Psoas muscle (tissue), 8 donors: ENCODE measurements around the gene TET2. TPM values are rescaled to one million over a fixed set of nuclear protein-coding genes. Genes with fewer than 3 reads are reported as not detected.
"Not testable (repeated sequence)": the region's sequence is repeated elsewhere in the genome, so short reads cannot be mapped to it uniquely, and the experiment has no call there.

Experiments used
- ATAC-seq, 4 donors: fragments of 200-7000 bp; cut with Tn5 transposase; one replicate each; pipeline ENCODE4 v1.9.1; 2020; ENCODE audit warnings: moderate library complexity in 3 of 4, mild to moderate bottlenecking in 2 of 4
- DNase-seq, 2 donors: peaks; one replicate each; pipeline ENCODE4 v3.0.0-alpha.2; 2020
- H3K27ac ChIP-seq: fragments of 200-600 bp; one replicate; pipeline ENCODE4 v1.8.0; 2022
- H3K27me3 ChIP-seq, 3 donors: fragments of 200-600 bp in 1 of 3; one replicate each; pipeline versions ENCODE4 v1.6.1 to v1.8.0; 2013 to 2022; ENCODE audit warnings: low read length in 2 of 3, mild to moderate bottlenecking in 2 of 3, moderate library complexity in 1 of 3; ENCODE audit not compliant: insufficient read depth in 3 of 3
- H3K36me3 ChIP-seq, 2 donors: fragments of 200-600 bp in 1 of 2; one replicate each; pipeline versions ENCODE4 v1.6.1 to v1.8.0; 2013 to 2022; ENCODE audit warnings: low read depth in 1 of 2, mild to moderate bottlenecking in 1 of 2, moderate library complexity in 1 of 2; ENCODE audit not compliant: insufficient read depth in 1 of 2
- H3K4me1 ChIP-seq: fragments of 200-600 bp; one replicate; pipeline ENCODE4 v1.8.0; 2022
- H3K4me3 ChIP-seq: fragments of 200-600 bp; one replicate; pipeline ENCODE4 v1.8.0; 2022; ENCODE audit warnings: mild to moderate bottlenecking
- H3K9me3 ChIP-seq: fragments of 200-600 bp; one replicate; pipeline ENCODE4 v1.8.0; 2022
- CTCF ChIP-seq: fragments of 200-600 bp; IDR thresholded peaks from one replicate; pipeline ENCODE4 v1.8.0; 2022; ENCODE audit warnings: antibody characterized with exemption
- WGBS, 3 donors: extraction: QIAGEN DNeasy Blood & Tissue Kit; methylation state at CpG; one replicate each; pipeline versions ENCODE4 v1.1.6 to v1.1.7; 2013; 5-methylcytosine and 5-hydroxymethylcytosine counted together
- intact Hi-C, 2 donors: fragments of 100-400 bp; cut with DNase I; formaldehyde crosslinking; loops; one replicate each; pipeline versions ENCODE4 v1.11.0 to v1.14.2; 2022
- polyA plus RNA-seq, 3 donors: library from polyadenylated mRNA; stranded (reverse); fragments of 200-250 nt; gene quantifications; one replicate each; pipeline ENCODE4 v1.2.3, GENCODE V29; 2013
- total RNA-seq, 4 donors: library from RNA; stranded (reverse); fragmentation: NEBNext Ultra II Directional in 2 of 4; extraction: Animal tissue kit (Norgen Biotek cat#: 25700) in 2 of 4; gene quantifications; one replicate each; pipeline versions ENCODE4 v1.2.1 to v1.2.4, GENCODE V29; 2021 to 2023
- donor health status: healthy with polysubstance abuse.
- donor health status: DM: no; HTN: no; CAD: no; lungs with moderate emphysema.
- donor health status: Bipolar disorder and iron deficiency.
- donor health status: healthy.
- donor health status: DM: yes; HTN: yes; CAD: no.
- donor health status: DM: no; HTN: no; CAD: no.
- donor health status: DM: no; HTN: no; CAD: no.
- donor health status: DM: yes; HTN: yes; CAD: no.

Gene TET2
- total and polyA plus RNA-seq, 7 donors: 1.4 to 24.0 (median 12.4) TPM

DNA sequence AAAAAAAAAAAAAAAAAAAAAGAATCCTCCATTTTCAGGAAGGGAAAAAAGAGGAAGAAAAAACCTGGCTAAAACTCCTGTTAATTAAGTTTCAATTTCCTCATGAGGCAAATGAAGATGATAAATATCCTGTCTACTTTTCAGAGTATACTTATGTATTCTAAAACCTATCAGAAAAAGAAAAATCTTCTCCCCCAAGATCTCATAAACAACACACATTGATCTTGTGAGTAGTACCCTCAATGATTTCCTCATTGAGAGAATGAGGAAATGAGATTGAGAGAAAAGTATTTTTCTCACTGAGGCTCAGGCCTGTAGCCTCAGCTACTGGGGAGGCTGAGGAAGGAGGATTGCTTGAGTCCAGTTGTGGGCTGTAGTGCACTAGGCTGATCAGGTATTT, 146.7 kb downstream of the TET2 start:
- DNase-seq (no peak), ATAC-seq (no peak)
- Histone ChIP-seq H3K4me3 (no peak overlapping the region), H3K36me3 (no peaks in the 10 kb centered on the region), H3K27me3 (no peaks in the 10 kb centered on the region), H3K27ac (no peak overlapping the region), H3K9me3 (peaks cover 7% of the 10 kb centered on the region), H3K4me1 (no peaks in the 10 kb centered on the region)
- TF ChIP-seq CTCF: no peak
- intact Hi-C loops: no loop called here

GRCh38 chr4:105296672-105297071, 150.0 kb downstream of the TET2 start:
- ATAC-seq (no peak), DNase-seq (no peak)
- no peaks in the 10 kb centered on the region for H3K27me3 ChIP-seq
- H3K9me3 ChIP-seq: no peaks in the 10 kb centered on the region
- intact Hi-C loops: no loop called here
- H3K27ac ChIP-seq: no peak overlapping the region
- H3K36me3 ChIP-seq: no peaks in the 10 kb centered on the region
- TF ChIP-seq CTCF: no peak
- WGBS, 3 donors: 87 to 90% (median 88%) methylated on average over 6 of the region's 6 CpGs
- no peak overlapping the region for H3K4me3 ChIP-seq
- H3K4me1 ChIP-seq: no peaks in the 10 kb centered on the region

DNA sequence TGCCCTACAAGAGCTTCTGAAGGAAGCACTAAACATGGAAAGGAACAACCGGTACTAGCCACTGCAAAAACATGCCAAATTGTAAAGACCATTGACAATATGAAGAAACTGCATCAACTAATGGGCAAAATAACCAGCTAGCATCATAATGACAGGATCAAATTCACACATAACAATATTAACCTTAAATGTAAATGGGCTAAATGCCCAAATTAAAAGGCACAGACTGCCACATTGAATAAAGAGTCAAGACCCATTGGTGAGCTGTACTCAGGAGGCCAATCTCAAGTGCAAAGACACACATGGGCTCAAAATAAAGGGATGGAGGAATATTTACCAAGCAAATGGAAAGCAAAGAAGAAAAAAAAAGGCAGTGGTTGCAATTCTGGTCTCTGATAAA, 152.4 kb downstream of the TET2 start:
- H3K9me3 ChIP-seq: peaks cover 17% of the 10 kb centered on the region
- ATAC-seq, H3K4me1 ChIP-seq, intact Hi-C loops, H3K4me3 ChIP-seq, DNase-seq, H3K36me3 ChIP-seq, H3K27ac ChIP-seq, H3K27me3 ChIP-seq: not testable (repeated sequence)
- 95 to 100% (median 100%) methylated on average over 1 of the region's 1 CpG for WGBS, 3 donors

DNA sequence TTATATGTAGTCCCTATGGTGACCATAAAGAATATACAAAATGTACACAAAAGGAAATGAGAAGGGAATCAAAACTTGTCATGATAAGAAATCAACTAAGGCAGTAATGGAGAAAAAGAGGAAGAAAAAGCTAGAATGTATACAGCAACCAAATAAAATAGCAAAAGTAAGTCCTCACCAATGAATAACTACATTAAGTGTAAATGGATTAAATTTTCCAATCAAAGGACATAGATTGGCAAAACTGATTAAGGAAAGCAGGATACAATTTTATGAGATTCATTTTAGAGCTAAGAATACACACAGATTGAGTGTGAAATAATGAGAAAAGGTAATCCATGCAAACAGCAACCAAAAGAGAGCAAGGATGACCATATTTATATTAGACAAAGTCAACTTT, 157.4 kb downstream of the TET2 start:
- Histone ChIP-seq H3K36me3 (no peaks in the 10 kb centered on the region), H3K9me3 (peaks cover 31% of the 10 kb centered on the region), H3K4me3 (no peak overlapping the region), H3K4me1 (no peaks in the 10 kb centered on the region), H3K27me3 (no peaks in the 10 kb centered on the region), H3K27ac (no peak overlapping the region)
- intact Hi-C loops: no loop called here
- no peak for TF ChIP-seq CTCF
- DNase-seq (no peak), ATAC-seq (no peak)

DNA sequence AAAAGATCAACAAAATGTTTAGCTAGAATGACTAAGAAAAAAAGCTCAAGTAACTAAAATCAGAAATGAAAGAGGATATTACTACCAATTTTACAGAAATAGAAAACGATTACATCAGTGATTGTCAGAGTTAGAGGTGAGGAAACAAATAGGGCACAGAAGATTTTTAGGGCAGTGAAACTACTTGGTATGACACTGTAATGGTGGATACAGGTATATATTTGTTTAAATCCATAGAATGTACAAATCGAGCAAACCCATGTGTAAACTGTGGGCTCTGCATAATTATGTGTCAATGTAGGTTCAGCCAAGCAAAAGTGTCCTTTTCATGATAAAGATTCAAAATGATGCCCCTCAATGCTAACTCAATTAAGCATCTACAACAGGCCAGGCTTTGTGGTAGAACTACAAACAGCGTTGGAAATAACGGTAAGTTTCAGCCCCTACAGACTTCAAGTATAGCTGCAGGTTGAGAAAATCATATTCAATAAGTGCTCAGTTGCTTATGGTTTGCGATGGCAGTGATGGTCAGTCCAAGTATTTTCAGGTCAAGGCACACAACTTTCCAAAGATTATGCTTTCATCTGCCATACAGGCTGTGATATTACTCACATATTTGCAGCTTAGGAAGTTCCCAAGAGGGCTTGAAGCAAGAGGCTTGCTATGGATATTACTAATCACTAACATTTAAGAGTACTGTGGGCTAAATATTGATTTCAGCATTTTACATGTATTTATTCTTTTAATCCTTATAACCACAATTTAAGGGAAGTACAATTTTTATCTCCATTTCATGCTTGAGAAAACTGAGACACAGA, 158.6 kb downstream of the TET2 start:
- TF ChIP-seq CTCF: no peak
- no peaks in the 10 kb centered on the region for H3K27me3 ChIP-seq
- no peak for ATAC-seq
- intact Hi-C loops: no loop called here
- H3K9me3 ChIP-seq: peaks cover 31% of the 10 kb centered on the region
- H3K4me1 ChIP-seq: no peaks in the 10 kb centered on the region
- no peak for DNase-seq
- H3K4me3 ChIP-seq: no peak overlapping the region
- no peak overlapping the region for H3K27ac ChIP-seq
- 91 to 92% (median 91%) methylated on average over 5 of the region's 5 CpGs for WGBS, 3 donors
- no peaks in the 10 kb centered on the region for H3K36me3 ChIP-seq
